ENCODE results near the gene RAP1GAP.

The RAP1GAP gene

DNA sequence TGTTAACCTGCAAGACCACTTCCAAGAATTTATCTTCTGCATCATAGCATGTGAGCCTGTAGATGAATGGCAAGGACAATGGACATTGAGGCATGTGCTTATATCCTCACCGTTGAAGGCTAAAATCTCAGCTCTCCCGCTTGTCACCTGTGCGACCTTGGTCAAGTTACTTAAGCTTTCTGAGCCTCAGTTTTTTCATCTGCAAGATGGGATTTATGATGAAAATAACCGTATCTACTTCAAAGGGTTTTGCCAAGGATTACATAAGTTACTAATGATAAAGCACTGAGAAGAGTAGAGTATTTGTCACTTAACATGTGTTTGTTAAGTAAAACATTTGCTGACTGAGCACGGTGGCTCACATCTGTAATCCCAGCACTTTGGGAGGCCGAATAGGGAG is 14.9 kb downstream of the RAP1GAP start:
- Histone ChIP-seq H3K4me3 (ENCODE audit: low read depth in 1 of 2, low read length in 2 of 2) (no peak overlapping the region), H3K27me3 (ENCODE audit: insufficient read depth, low read length, poor library complexity) (no peaks in the 10 kb centered on the region), H3K9ac (ENCODE audit: low read depth, low read length) (no peak overlapping the region), H3K9me3 (ENCODE audit: insufficient read depth, low read length, severe bottlenecking) (no peaks in the 10 kb centered on the region), H3K79me2 (ENCODE audit: insufficient read depth, low read length) (no peaks in the 10 kb centered on the region), H3K36me3 (ENCODE audit: insufficient read depth, low read length) (no peaks in the 10 kb centered on the region), H3K4me1 (ENCODE audit: insufficient read depth, low read length) (peaks cover 2% of the 10 kb centered on the region; the same call in 1 of the 2 replicates), H2AFZ (ENCODE audit: low read depth, low read length) (no peak overlapping the region), H3K27ac (ENCODE audit: low read length) (no peak overlapping the region), H3K4me2 (ENCODE audit: insufficient read depth, low read length) (no peak overlapping the region), H4K20me1 (ENCODE audit: insufficient read depth, low read length) (peaks cover 20% of the 10 kb centered on the region)
- TF ChIP-seq CTCF (IDR thresholded peaks at IDR 0.05; ENCODE audit: borderline replicate concordance, extremely low read depth, low read length, poor library complexity, severe bottlenecking) (no peak), EZH2 (IDR thresholded peaks at IDR 0.05; ENCODE audit: borderline replicate concordance, low read depth, low read length, severe bottlenecking) (no peak)
- DNase-seq: no peak
- ATAC-seq (ENCODE audit: insufficient read depth, low read depth): no peak

- DNase-seq (no peak), ATAC-seq (ENCODE audit: insufficient read depth, low read depth) (no peak)
- peaks cover 20% of the 10 kb centered on the region for H4K20me1 ChIP-seq (ENCODE audit: insufficient read depth, low read length)
- no peak overlapping the region for H3K4me2 ChIP-seq (ENCODE audit: insufficient read depth, low read length)
- H3K36me3 ChIP-seq (ENCODE audit: insufficient read depth, low read length): no peaks in the 10 kb centered on the region
- H2AFZ ChIP-seq (ENCODE audit: low read depth, low read length): no peak overlapping the region
- H3K27ac ChIP-seq (ENCODE audit: low read length): no peak overlapping the region
- H3K27me3 ChIP-seq (ENCODE audit: insufficient read depth, low read length, poor library complexity): no peaks in the 10 kb centered on the region
- no peaks in the 10 kb centered on the region for H3K4me1 ChIP-seq (ENCODE audit: insufficient read depth, low read length)
- H3K9ac ChIP-seq (ENCODE audit: low read depth, low read length): no peak overlapping the region
- H3K9me3 ChIP-seq (ENCODE audit: insufficient read depth, low read length, severe bottlenecking): no peaks in the 10 kb centered on the region
- H3K79me2 ChIP-seq (ENCODE audit: insufficient read depth, low read length): no peaks in the 10 kb centered on the region
- TF ChIP-seq EZH2 (IDR thresholded peaks at IDR 0.05; ENCODE audit: borderline replicate concordance, low read depth, low read length, severe bottlenecking): no peak
- no peak for TF ChIP-seq CTCF (IDR thresholded peaks at IDR 0.05; ENCODE audit: borderline replicate concordance, extremely low read depth, low read length, poor library complexity, severe bottlenecking)
- H3K4me3 ChIP-seq (ENCODE audit: low read depth in 1 of 2, low read length in 2 of 2): no peak overlapping the region
Measured at GRCh38 chr1:21653744-21654100, 15.4 kb downstream of the RAP1GAP start.

GRCh38 chr1:21652937-21653743 is 16.0 kb downstream of the RAP1GAP start:
- peaks cover 20% of the 10 kb centered on the region for H4K20me1 ChIP-seq (ENCODE audit: insufficient read depth, low read length)
- no peak overlapping the region for H3K27ac ChIP-seq (ENCODE audit: low read length)
- ATAC-seq (ENCODE audit: insufficient read depth, low read depth): no peak
- no peak overlapping the region for H2AFZ ChIP-seq (ENCODE audit: low read depth, low read length)
- H3K27me3 ChIP-seq (ENCODE audit: insufficient read depth, low read length, poor library complexity): no peaks in the 10 kb centered on the region
- H3K79me2 ChIP-seq (ENCODE audit: insufficient read depth, low read length): no peaks in the 10 kb centered on the region
- H3K4me1 ChIP-seq (ENCODE audit: insufficient read depth, low read length): no peaks in the 10 kb centered on the region
- TF ChIP-seq EZH2 (IDR thresholded peaks at IDR 0.05; ENCODE audit: borderline replicate concordance, low read depth, low read length, severe bottlenecking) (no peak), CTCF (IDR thresholded peaks at IDR 0.05; ENCODE audit: borderline replicate concordance, extremely low read depth, low read length, poor library complexity, severe bottlenecking) (no peak)
- no peaks in the 10 kb centered on the region for H3K36me3 ChIP-seq (ENCODE audit: insufficient read depth, low read length)
- H3K9ac ChIP-seq (ENCODE audit: low read depth, low read length): no peak overlapping the region
- no peak for DNase-seq
- no peak overlapping the region for H3K4me2 ChIP-seq (ENCODE audit: insufficient read depth, low read length)
- no peaks in the 10 kb centered on the region for H3K9me3 ChIP-seq (ENCODE audit: insufficient read depth, low read length, severe bottlenecking)
- no peak overlapping the region for H3K4me3 ChIP-seq (ENCODE audit: low read depth in 1 of 2, low read length in 2 of 2)
